ENCODE measurements around the gene DCDC2.

- TF ChIP-seq CTCF (conservative IDR thresholded peaks at IDR 0.05; ENCODE audit: low read depth, low read length) (no peak), EZH2 (IDR thresholded peaks at IDR 0.05; ENCODE audit: borderline replicate concordance, low read depth, low read length, poor library complexity, severe bottlenecking) (no peak)
Observed at GRCh38 chr6:24187965-24188577, 169.8 kb downstream of the DCDC2 start.
